SJCRH30 (cell line): ENCODE measurements around the gene PCDHB16. TPM values are rescaled to one million over a fixed set of nuclear protein-coding genes. Genes with fewer than 3 reads are reported as not detected.
A peak's percentile ranks its signal among the peaks of the same experiment; 100 is the strongest.
"Not testable (repeated sequence)": the region's sequence is repeated elsewhere in the genome, so short reads cannot be mapped to it uniquely, and the experiment has no call there.

Source experiments
- DNase-seq, 2 experiments: peaks; one replicate each; pipeline ENCODE4 v3.0.0-alpha.2; 2015 to 2020
- H3K27ac ChIP-seq: fragments of 250-450 bp; sonication (Bioruptor Pico); 2 replicates; pipeline ENCODE4 v1.5.1; 2020; ENCODE audit warnings: mild to moderate bottlenecking, moderate library complexity
- H3K27me3 ChIP-seq: fragments of 250-450 bp; sonication (Bioruptor Pico); 2 replicates; pipeline ENCODE4 v1.5.1; 2020; ENCODE audit warnings: mild to moderate bottlenecking, moderate library complexity
- H3K36me3 ChIP-seq: fragments of 250-450 bp; sonication (Bioruptor Pico); 2 replicates; pipeline ENCODE4 v1.5.1; 2020; ENCODE audit warnings: mild to moderate bottlenecking, moderate library complexity
- H3K4me1 ChIP-seq: fragments of 250-450 bp; sonication (Bioruptor Pico); 2 replicates; pipeline ENCODE4 v1.5.1; 2020; ENCODE audit warnings: mild to moderate bottlenecking, moderate library complexity
- H3K4me3 ChIP-seq: fragments of 250-450 bp; sonication (Bioruptor Pico); 2 replicates; pipeline ENCODE4 v1.5.1; 2020; ENCODE audit warnings: mild to moderate bottlenecking, moderate library complexity
- H3K9me3 ChIP-seq: fragments of 250-450 bp; sonication (Bioruptor Pico); replicated peaks from 2 replicates; pipeline ENCODE4 v1.5.1; 2020; ENCODE audit warnings: mild to moderate bottlenecking, moderate library complexity
- total RNA-seq: library from RNA; depleted of rRNA; stranded (reverse); fragments of >200 nt; shearing (Covaris generic); gene quantifications from 2 replicates; pipeline ENCODE4 v1.2.3, GENCODE V29; 2014; rRNA removed

PCDHB16 gene
- total RNA-seq = 5.6 and 6.8 TPM in 2 replicates

DNA sequence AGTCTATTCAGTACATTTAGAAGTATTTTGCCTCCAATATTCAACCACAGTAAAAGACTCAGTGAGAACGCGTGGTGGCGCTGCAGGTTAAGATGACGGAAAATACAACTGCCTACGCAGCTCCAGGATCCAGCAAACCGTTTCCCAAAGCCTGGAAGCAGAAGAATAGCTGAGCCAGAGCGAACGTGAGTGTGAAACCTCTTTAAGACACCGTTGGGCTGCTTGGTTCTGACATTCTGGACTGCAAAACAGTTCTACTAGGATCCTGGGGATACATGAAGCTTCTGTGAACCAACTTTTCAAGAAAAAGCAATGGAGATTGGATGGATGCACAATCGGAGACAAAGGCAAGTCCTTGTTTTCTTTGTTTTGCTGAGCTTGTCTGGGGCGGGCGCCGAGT lies at the start of gene PCDHB16:
Gene PCDHB16, plus strand, starts transcription at position 140 of the 400 bp plus-strand sequence. Its CDS starts 173 bp downstream, at position 313.
- Histone ChIP-seq H3K27me3 (no peaks in the 10 kb centered on the region), H3K36me3 (peaks cover 32% of the 10 kb centered on the region), H3K4me1 (peaks cover under 1% of the 10 kb centered on the region), H3K9me3 (peaks cover 12% of the 10 kb centered on the region; the same call in 1 of the 2 replicates), H3K4me3 (no peak within 1 kb of the TSS), H3K27ac (no peak within 1 kb of the TSS)
- DNase-seq = no peak

DNA sequence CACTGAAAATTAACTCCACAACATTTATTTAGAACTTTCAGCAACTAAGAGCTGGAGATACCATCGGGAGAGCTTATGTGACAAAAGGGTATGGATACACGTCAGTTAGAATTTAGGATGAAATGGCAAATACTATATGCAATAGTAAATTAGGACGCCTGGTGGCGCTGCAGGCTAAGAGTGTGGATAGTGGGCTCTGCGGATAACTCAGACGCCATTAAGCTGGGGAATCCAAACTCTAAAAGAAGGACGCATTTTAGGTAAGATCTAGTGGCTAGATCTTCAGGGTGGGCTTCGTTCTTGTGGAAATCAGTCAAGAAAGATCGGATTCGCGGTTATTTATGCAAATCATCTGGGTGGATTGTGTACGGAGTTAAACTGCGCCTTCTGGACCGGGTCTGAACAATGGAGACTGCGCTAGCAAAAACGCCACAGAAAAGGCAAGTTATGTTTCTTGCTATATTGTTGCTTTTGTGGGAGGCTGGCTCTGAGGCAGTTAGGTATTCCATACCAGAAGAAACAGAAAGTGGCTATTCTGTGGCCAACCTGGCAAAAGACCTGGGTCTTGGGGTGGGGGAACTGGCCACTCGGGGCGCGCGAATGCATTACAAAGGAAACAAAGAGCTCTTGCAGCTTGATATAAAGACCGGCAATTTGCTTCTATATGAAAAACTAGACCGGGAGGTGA lies 47.0 kb upstream of the PCDHB16 start, which contains the start of gene PCDHB5:
Gene PCDHB5, plus strand, starts transcription at position 177 of the 688 bp plus-strand sequence. Its CDS starts 229 bp downstream, at position 406.
- H3K36me3 ChIP-seq = 0 out of 2 replicates have a peak, but pooled peaks cover 6% of the 10 kb centered on the region
- H3K27me3 ChIP-seq = no peaks in the 10 kb centered on the region
- H3K9me3 ChIP-seq = no peaks in the 10 kb centered on the region
- peak within 1 kb of the TSS; percentile 70 for H3K4me3 ChIP-seq
- H3K27ac ChIP-seq = peak within 1 kb of the TSS; percentile 76
- no peaks in the 10 kb centered on the region for H3K4me1 ChIP-seq
- peak; percentile 55 to 81 for DNase-seq

DNA sequence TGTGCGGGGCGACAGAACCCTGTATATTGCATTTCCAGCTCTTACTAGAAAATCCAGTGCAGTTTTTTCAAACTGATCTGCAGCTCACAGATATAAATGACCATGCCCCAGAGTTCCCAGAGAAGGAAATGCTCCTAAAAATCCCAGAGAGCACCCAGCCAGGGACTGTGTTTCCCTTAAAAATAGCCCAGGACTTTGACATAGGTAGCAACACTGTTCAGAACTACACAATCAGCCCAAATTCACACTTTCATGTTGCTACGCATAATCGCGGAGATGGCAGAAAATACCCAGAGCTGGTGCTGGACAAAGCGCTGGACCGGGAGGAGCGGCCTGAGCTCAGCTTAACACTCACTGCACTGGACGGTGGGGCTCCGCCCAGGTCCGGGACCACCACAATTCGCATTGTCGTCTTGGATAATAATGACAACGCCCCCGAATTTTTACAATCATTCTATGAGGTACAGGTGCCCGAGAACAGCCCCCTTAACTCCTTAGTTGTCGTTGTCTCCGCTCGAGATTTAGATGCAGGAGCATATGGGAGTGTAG lies 46.4 kb upstream of the PCDHB16 start:
- Histone ChIP-seq H3K27ac (peak overlapping the region; percentile 76), H3K9me3 (no peaks in the 10 kb centered on the region), H3K4me1 (no peaks in the 10 kb centered on the region), H3K27me3 (no peaks in the 10 kb centered on the region), H3K4me3 (peak overlapping the region; percentile 70), H3K36me3 (0 out of 2 replicates have a peak, but pooled peaks cover 6% of the 10 kb centered on the region)
- DNase-seq = no peak

DNA sequence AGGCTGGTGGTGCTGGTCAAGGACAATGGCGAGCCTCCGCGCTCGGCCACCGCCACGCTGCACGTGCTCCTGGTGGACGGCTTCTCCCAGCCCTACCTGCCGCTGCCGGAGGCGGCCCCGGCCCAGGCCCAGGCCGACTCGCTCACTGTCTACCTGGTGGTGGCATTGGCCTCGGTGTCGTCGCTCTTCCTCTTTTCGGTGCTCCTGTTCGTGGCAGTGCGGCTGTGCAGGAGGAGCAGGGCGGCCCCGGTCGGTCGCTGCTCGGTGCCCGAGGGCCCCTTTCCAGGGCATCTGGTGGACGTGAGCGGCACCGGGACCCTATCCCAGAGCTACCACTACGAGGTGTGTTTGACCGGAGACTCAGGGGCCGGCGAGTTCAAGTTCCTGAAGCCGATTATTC lies 44.8 kb upstream of the PCDHB16 start:
- not testable (repeated sequence) for H3K36me3 ChIP-seq, H3K27me3 ChIP-seq, H3K27ac ChIP-seq, H3K4me1 ChIP-seq, H3K4me3 ChIP-seq, H3K9me3 ChIP-seq, DNase-seq

DNA sequence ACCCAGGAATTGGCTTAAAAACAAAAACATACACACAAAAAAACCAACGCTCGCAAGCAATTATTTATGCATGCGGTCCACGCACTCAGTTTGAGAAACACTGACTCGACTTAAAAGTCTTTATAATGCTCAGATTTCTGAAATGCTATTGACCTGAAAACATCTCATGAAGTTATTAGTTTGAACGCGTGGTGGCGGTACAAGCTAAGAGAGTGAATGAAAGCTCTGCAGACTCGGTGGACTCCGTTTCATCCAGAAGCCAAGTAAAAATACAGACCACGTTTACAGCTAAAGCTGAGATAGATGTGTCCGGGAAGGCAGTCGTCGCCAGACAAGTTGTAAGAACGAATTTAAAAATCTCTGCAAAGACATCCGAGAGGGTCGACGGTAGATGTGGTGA lies 32.4 kb upstream of the PCDHB16 start, which contains the start of gene PCDHB6:
Gene PCDHB6, plus strand, starts transcription at position 246 of the 400 bp plus-strand sequence. CDS start 201 bp downstream, outside the sequence.
- Histone ChIP-seq H3K9me3 (no peaks in the 10 kb centered on the region), H3K4me3 (no peak within 1 kb of the TSS), H3K27ac (no peak within 1 kb of the TSS), H3K27me3 (0 out of 2 replicates have a peak, but pooled peaks cover 3% of the 10 kb centered on the region), H3K4me1 (no peaks in the 10 kb centered on the region), H3K36me3 (no peaks in the 10 kb centered on the region)
- DNase-seq = no peak

DNA sequence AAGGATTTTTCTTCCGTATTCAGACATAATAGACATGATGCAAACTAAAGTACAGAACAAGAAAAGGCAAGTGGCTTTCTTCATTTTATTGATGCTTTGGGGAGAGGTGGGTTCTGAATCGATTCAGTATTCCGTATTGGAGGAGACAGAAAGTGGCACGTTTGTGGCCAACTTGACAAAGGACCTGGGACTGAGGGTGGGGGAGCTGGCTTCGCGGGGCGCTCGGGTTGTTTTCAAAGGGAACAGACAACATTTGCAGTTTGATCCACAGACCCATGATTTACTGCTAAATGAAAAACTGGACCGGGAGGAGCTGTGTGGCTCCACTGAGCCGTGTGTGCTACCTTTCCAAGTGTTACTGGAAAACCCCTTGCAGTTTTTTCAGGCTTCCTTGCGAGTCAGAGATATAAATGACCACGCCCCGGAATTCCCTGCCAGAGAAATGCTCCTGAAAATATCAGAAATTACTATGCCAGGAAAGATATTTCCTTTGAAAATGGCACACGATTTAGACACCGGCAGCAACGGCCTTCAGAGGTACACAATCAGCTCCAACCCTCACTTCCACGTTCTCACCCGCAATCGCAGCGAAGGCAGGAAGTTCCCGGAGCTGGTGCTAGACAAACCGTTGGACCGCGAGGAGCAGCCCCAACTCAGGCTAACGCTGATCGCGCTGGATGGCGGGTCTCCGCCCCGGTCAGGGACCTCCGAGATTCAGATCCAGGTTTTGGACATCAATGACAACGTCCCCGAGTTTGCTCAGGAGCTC lies 31.8 kb upstream of the PCDHB16 start:
- no peak overlapping the region for H3K4me3 ChIP-seq
- no peak for DNase-seq
- no peak overlapping the region for H3K27ac ChIP-seq
- no peaks in the 10 kb centered on the region for H3K9me3 ChIP-seq
- no peaks in the 10 kb centered on the region for H3K4me1 ChIP-seq
- H3K27me3 ChIP-seq = 0 out of 2 replicates have a peak, but pooled peaks cover 3% of the 10 kb centered on the region
- H3K36me3 ChIP-seq = no peaks in the 10 kb centered on the region

DNA sequence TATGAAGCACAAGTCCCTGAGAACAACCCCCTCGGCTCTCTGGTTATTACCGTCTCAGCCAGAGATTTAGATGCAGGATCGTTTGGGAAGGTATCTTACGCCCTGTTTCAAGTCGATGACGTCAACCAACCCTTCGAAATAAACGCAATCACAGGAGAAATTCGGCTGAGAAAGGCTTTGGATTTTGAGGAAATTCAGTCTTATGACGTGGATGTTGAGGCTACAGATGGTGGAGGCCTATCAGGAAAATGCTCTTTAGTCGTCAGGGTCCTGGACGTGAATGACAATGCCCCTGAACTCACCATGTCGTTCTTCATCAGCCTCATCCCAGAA lies 31.2 kb upstream of the PCDHB16 start:
- no peak for DNase-seq
- Histone ChIP-seq H3K4me1 (no peaks in the 10 kb centered on the region), H3K27ac (no peak overlapping the region), H3K27me3 (0 out of 2 replicates have a peak, but pooled peaks cover 3% of the 10 kb centered on the region), H3K4me3 (no peak overlapping the region), H3K9me3 (no peaks in the 10 kb centered on the region), H3K36me3 (no peaks in the 10 kb centered on the region)

DNA sequence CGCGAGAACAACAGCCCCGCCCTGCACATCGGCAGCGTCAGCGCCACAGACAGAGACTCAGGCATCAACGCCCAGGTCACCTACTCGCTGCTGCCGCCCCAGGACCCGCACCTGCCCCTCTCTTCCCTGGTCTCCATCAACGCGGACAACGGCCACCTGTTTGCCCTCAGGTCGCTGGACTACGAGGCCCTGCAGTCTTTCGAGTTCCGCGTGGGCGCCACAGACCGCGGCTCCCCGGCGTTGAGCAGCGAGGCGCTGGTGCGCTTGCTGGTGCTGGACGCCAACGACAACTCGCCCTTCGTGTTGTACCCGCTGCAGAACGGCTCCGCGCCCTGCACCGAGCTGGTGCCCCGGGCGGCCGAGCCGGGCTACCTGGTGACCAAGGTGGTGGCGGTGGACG lies 30.6 kb upstream of the PCDHB16 start:
- not testable (repeated sequence) for DNase-seq, H3K27ac ChIP-seq, H3K27me3 ChIP-seq, H3K36me3 ChIP-seq, H3K4me3 ChIP-seq, H3K9me3 ChIP-seq, H3K4me1 ChIP-seq

DNA sequence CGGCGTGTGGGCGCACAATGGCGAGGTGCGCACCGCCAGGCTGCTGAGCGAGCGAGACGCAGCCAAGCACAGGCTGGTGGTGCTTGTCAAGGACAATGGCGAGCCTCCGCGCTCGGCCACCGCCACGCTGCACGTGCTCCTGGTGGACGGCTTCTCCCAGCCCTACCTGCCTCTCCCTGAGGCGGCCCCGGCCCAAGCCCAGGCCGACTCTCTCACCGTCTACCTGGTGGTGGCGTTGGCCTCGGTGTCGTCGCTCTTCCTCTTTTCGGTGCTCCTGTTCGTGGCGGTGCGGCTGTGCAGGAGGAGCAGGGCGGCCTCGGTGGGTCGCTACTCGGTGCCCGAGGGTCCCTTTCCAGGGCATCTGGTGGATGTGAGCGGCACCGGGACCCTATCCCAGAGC lies 30.1 kb upstream of the PCDHB16 start:
- DNase-seq, H3K27me3 ChIP-seq, H3K4me1 ChIP-seq, H3K36me3 ChIP-seq, H3K27ac ChIP-seq, H3K4me3 ChIP-seq, H3K9me3 ChIP-seq: not testable (repeated sequence)

DNA sequence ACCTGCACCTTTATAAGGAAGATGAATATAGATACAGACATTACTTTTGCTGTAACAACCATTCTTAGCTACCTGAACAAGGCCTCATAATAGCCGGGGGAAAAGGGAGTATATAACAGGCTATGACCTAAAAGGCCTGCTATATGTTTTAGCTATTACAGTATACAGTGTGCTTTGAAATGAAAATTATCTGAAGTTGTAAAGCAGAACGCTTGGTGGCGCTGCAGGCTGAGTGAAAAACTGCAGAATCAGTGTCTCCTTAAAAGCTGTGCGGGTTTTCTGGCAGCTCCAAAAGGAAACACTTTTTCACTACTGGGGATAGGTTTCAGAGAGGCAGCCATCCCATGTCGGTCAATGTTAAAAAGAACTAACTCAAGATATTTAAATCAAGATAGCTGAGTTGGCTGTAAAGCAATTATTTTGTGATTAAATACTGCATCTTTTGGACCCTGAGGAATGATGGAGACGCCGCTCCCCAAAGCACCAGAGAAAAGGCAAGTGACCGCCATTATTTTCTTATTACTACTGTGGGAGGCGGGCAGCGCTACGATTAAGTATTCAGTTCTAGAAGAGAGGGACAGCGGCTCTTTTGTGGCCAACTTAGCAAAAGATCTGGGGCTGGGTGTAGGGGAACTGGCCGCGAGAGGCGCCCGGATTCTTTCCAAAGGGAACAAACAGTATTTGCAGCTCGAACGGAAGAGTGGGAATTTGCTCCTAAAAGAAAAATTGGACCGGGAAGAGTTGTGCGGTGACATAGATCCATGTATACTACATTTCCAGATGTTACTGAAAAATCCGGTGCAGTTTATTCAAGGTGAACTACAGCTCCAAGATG lies 26.4 kb upstream of the PCDHB16 start:
- Histone ChIP-seq H3K4me1 (no peaks in the 10 kb centered on the region), H3K4me3 (no peak overlapping the region), H3K36me3 (no peaks in the 10 kb centered on the region), H3K27ac (no peak overlapping the region), H3K9me3 (no peaks in the 10 kb centered on the region), H3K27me3 (0 out of 2 replicates have a peak, but pooled peaks cover 3% of the 10 kb centered on the region)
- DNase-seq = peak in 1 of 2 experiments; percentile 34

DNA sequence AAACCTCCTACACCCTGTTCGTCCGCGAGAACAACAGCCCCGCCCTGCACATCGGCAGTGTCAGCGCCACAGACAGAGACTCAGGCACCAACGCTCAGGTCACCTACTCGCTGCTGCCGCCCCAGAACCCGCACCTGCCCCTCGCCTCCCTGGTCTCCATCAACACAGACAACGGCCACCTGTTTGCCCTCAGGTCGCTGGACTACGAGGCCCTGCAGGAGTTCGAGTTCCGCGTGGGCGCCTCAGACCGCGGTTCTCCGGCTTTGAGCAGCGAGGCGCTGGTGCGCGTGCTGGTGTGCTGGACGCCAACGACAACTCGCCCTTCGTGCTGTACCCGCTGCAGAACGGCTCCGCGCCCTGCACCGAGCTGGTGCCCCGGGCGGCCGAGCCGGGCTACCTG lies 24.8 kb upstream of the PCDHB16 start:
- H3K36me3 ChIP-seq, H3K27ac ChIP-seq, H3K27me3 ChIP-seq, H3K4me1 ChIP-seq, DNase-seq, H3K9me3 ChIP-seq, H3K4me3 ChIP-seq: not testable (repeated sequence)

DNA sequence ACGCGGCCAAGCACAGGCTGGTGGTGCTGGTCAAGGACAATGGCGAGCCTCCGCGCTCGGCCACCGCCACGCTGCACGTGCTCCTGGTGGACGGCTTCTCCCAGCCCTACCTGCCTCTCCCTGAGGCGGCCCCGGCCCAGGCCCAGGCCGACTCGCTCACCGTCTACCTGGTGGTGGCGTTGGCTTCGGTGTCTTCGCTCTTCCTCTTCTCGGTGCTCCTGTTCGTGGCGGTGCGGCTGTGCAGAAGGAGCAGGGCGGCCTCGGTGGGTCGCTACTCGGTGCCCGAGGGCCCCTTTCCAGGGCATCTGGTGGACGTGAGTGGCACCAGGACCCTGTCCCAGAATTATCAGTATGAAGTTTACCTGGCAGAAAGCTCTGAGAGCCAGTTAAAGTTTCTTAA lies 24.3 kb upstream of the PCDHB16 start:
- H3K36me3 ChIP-seq = not testable (repeated sequence)

DNA sequence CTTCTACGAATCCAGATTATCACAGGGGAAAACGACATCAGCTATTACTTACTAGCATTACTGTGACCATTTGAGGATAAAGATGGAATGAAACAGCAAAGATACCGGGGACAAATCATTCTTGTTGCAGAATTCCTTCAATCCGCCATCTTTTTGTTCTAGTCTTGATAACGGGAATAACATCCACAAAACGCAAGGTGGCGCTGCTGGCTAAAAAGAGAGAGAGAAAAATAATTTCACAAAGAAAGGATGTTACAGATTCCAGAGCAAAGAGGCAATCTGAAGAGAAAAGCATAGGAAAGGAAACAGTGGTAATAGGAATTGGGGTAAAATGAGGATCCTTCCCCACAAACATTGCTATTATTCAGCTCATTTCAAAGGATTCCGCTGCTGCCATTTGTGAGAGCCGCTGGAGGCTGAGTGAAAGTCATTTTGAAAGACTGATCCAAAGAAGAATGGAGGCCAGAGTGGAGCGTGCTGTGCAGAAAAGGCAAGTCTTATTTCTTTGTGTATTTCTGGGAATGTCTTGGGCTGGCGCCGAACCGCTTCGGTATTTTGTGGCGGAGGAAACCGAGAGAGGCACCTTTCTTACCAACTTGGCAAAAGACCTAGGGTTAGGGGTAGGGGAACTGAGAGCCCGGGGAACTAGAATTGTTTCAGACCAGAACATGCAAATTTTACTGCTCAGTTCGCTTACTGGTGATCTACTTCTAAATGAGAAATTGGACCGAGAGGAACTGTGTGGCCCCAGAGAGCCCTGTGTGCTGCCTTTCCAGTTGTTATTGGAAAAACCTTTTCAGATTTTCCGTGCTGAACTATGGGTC lies 9.6 kb upstream of the PCDHB16 start, which contains the start of gene PCDHB7:
Gene PCDHB7, plus strand, starts transcription at position 264 of the 824 bp plus-strand sequence. Its CDS starts 192 bp downstream, at position 456.
- Histone ChIP-seq H3K27me3 (no peaks in the 10 kb centered on the region), H3K4me1 (peaks cover 3% of the 10 kb centered on the region), H3K27ac (no peak within 1 kb of the TSS), H3K4me3 (peak within 1 kb of the TSS; percentile 48), H3K36me3 (no peaks in the 10 kb centered on the region; the same call in 1 of the 2 replicates), H3K9me3 (0 out of 2 replicates have a peak, but pooled peaks cover 4% of the 10 kb centered on the region)
- DNase-seq = peak; percentile 52 to 76

More for the DNA sequence above, 24.3 kb upstream of the PCDHB16 start:
- not testable (repeated sequence) for DNase-seq, H3K9me3 ChIP-seq, H3K27me3 ChIP-seq, H3K4me1 ChIP-seq, H3K4me3 ChIP-seq, H3K27ac ChIP-seq
